ENCODE measurements around the gene CDKL4.

GRCh38 chr2:39164089-39164488, 79.7 kb downstream of the CDKL4 start:
- TF ChIP-seq POLR2A (IDR thresholded peaks at IDR 0.05) (no peak), CTCF (IDR thresholded peaks at IDR 0.05 in 8 of 11, conservative IDR thresholded peaks at IDR 0.05 in 3 of 11) (no peak), POLR2AphosphoS5 (IDR thresholded peaks at IDR 0.05) (no peak)

All from spleen (tissue), 7 donors.